Stimulated activated CD8-positive, alpha-beta memory T cell treated with anti-CD3 and anti-CD28 coated beads, Interleukin-4, amount 100 ng/mL, for 48 hours (primary cell): ENCODE data around the gene SLC38A10.

Experiments used
- DNase-seq: peaks from one replicate; pipeline ENCODE4 v3.0.0-alpha.2; 2020

Gene SLC38A10

DNA sequence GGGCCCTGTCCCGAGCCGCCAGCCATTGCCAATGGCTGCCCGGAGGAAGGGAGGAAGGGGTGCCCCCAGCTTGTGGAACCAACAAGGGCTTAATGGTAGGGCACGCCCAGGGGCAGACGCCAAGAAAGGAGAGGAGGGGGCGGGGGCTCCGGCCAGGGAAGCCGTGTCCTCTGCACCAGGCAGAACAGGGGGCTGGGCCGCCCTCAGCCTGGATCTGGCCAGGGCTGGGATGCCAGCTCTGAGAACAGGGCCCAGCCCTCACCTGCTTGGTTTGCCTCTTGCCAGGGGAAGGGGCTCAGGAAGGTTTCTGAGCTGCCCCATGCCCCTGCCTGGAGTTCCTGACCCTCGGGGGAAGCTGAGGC is 35.8 kb upstream of the SLC38A10 start:
- no peak for DNase-seq

- no peak for DNase-seq
These were observed 35.1 kb upstream of the SLC38A10 start for GRCh38 chr17:81329927-81330883.

- no peak for DNase-seq
These were observed 34.1 kb upstream of the SLC38A10 start for GRCh38 chr17:81328978-81329926.

DNA sequence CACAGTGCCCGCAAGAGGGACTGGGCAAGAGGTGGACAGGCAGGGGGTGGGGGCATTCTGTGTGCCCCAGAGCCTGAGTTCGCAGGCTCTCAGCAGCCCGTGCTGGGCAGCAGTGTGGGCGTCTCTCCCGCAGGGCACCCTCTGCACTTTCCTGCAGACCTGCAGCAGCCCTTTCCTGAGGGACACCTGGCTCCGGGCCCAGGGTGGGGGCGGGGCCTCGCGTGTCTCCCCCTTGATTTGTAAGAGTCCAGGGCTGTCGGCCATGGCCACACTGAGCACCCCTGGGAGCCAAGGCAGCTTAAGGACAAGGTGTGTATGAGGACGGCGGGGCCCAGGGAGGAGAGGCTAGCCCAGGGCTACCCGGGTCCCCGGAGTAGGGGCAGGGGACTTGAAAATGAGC is 33.4 kb upstream of the SLC38A10 start:
- DNase-seq, result no peak

GRCh38 chr17:81325714-81326358 is 30.7 kb upstream of the SLC38A10 start:
- DNase-seq, result no peak

DNA sequence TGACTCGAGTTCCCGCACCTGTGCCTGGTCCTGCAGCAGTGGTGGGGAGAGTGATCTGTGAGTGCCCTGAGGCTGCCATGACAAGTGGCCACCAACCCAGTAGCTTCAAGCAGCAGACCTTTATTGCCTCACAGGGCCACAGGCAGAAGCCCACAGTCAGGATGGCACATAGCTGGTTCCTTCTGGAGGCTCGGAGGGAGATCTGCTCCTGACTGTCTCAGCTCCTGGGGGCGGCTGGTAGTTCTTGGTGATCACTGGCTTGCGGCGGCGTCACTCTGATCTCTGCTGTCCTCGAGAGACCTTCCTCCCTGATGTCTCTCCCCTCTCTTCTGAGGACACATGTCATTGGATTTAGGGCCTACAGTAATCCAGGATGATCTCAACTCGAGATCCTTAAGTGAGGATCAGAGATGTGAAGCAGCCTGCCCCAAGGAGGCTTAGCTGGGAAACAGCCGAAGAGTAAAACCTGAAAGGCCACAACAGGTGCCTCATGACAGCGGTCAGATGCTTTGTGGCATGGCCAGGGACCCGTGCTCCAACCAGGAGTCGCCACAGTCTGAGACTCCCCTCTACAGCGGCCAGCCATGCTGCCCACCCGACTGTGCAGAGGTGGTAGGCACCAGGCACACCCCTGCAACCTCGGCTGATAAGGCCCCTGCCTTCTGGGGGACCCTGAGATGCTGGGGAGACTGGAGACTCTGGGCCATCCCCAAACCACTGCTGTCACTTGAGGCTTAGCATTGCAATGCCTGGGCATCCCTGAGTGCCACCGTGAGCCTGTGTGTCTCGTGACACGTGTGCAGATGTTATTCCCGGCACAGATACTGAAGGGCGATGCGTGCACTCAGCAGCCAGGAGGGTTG is 30.0 kb upstream of the SLC38A10 start:
- DNase-seq, result no peak

DNA sequence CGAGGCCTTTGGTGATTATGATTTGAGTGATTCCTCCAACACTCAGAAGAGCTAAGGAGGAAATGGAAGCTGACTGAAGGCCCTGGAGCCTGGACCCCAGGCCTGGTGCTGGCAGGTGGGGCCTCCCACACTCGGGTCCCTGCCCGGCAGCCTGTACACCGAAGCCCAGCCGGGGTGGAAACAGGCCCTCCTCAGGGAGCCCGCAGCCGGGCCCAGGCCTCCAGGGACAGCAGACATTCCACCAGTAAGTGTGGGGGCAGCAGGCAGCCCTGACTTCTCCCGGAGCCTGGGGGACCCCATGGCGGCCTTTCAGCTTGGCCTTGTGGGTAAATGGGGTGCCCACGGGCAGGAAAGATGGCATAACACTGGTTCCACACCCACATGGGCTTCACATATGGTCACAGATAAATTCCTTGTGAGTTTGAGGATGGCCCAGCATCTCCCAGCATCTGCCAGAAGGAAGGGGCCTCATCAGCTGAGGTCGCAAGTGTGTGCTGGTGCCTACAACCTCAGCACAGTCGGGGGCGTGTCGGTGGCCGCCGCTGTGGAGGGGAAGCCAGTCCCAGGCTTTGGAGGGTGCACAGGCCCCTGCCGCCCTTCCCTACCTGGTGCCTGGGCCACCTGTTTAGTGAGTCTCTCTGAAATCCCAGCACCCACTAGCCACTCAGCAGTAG is 29.2 kb upstream of the SLC38A10 start:
- DNase-seq, result no peak

GRCh38 chr17:81323411-81323868 is 28.3 kb upstream of the SLC38A10 start:
- DNase-seq, result no peak

DNA sequence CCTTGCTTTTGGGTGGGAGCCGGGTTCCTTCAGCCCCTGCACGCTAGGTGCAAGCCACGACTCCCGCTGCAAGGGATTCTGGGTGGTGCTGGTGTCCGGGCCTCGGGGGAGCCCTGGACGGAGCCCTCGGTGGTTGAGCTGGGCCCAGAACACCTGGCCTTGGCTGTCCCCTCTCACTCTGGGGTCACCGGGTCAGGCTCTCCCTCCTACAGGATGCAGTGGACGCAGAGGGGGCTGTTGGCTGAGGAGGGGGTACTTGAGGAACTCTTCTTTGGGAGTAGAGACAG is 27.9 kb upstream of the SLC38A10 start:
- no peak for DNase-seq

DNA sequence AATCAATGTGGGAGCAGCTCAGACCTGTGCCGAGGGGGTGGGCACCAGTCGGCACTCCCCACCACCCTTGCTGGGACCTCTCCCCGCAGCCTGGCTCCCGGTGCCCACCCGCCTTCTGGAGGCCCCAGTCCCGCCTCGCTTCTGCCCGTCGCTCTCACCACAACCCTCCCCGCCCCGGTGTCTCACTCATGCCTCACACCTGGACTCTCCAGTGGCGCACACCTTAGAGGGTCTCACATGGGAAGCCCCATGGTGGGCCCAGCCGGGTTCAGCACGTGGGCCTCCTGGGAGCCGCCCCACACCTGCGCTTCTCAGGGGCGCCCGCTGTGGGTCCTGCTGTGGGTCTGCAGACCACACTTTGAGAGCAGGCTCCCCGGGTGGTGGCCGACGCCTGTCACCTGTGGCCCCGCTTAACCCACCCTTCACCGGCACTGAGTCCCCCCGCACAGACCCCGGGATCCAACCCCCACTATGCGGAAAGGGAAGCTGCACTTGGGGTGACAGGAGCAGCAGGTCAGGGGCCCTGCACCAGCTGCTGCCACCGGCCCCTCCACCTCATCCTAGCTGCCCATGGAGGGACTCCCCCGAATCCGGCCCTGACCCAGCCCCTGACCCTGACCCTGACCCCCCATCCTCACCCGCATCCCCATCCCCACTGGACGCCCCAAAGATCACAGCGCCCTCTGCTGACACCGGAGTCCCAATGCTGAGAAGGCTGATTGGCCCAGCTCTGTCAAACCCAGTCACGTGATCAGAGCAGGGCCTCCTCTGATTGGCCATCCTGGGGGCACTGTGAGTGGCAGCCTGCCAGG is 27.4 kb upstream of the SLC38A10 start:
- peak; percentile 76 for DNase-seq

DNA sequence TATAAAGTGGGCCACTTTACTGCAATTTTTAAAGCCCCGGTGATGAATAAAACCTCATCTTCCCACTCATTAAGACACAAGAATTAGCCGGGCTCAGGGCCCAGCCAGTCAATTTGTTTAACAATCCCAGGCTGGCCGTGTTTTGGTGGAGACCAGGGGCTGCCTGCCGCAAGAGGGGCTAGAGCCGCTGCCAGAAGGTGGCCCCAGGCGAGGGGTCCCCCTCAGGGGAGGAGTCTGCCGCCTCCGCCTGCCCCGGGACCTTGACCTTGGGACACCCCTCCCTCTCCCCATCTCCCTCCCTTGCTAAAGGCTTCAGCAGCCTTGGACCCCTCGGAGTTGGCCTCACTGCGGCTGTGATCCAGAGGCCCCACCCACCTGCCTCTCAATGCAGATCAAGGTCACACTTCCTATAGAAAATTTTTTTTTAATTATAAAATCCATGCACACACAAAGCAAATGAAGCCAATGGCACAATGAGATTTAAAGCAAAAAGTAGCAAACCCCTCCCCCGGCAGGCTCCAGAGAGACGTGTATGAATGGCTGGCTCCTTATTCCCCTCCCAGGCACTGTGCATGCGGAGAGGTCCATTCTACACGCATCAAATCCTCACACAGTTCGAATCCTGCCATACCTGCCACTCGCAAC is 23.0 kb upstream of the SLC38A10 start:
- DNase-seq, result no peak

DNA sequence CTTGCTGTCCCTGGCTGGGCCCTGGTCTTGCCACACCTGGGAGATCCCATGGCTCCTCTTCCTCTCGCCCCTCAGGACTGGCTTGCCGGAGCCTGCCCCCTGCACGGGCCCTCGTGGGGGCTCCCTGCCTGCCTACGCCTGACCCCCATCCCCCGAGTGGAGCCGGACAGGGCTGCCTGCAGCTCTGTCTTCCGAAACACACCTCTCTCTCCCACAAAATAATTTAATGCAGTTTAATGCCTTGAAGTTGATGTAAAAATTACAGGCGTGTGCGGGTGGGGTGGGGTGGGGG is 22.4 kb upstream of the SLC38A10 start:
- no peak for DNase-seq

- no peak for DNase-seq
These were observed 20.8 kb upstream of the SLC38A10 start for GRCh38 chr17:81315885-81316391.

GRCh38 chr17:81315129-81315884 is 20.2 kb upstream of the SLC38A10 start:
- DNase-seq, result no peak

DNA sequence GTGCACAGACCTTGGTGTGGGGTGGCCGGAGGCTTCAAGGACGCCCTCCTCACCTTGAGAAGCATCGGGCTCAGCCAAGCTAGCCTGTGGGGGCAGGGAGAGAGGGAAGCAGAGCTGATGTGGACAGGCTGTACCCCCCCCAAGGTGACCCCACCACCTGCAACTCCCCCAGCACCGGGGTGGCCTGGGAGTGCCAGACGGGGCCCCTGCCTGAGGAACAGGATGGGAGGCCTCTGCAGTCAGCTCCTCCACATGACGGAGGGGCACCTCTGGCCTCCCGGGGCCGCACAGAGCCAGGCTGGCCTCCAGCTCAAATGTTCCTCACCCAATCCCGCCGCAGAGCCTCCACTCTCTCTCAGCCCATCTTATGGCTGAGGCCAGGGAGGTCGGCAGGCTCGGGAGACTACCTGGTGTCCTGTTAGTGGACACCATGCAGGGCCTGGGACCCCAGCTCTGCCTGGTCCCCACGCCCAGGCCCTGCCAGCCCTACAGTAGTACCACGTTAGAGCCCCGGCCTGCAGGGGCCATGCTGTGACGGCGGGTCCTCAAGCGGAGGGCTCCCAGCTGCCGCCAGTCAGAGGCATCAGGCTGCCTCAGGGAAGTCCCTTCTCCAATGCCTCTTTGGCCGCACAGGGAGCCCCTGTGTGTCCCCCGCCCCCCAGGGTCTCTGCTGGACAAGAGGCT is 19.4 kb upstream of the SLC38A10 start:
- DNase-seq, result no peak

GRCh38 chr17:81313776-81314397 is 18.8 kb upstream of the SLC38A10 start:
- no peak for DNase-seq

DNA sequence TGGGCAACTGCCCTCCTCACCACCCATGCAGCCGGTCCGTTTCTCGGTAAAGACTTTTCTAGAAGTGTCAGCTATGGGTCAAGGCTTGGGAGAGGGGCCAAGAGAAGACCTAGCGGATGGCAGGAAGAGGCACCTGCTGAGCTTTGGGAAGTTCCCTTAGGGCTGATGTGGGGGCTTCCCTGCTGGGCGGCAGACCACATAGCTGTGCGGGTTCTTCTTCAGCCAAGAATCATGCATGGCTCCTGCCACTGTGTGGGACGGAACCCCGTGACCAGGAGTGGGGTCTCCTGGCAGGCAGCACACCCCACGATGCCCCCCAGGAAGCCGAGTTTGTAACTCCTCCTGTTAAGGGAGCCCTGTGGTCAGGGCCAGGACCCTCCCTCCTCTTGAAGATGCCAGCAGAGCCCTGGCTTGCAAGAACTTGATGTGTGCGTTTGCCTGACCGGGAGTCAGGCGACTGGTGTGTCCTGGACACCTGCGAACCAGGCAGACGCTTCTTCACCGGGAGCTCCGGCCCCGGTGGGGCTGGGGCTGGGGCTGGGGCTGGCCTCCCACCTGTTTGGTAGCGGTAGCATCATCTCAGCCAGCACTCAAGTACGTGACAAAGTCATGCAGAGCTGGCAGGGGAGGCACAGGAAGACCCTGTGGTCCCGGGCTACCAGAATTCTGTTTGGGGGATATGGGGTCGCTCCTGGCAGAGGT is 17.7 kb upstream of the SLC38A10 start:
- DNase-seq, result no peak

GRCh38 chr17:81311946-81312345 is 16.8 kb upstream of the SLC38A10 start:
- no peak for DNase-seq
